Measurements from ENCODE around the gene SLC4A3. TPM values are rescaled to one million over a fixed set of nuclear protein-coding genes. Genes with fewer than 3 reads are reported as not detected.

SLC4A3 gene
- total RNA-seq, 1 experiment from 2014 or later: 23.0 TPM

DNA sequence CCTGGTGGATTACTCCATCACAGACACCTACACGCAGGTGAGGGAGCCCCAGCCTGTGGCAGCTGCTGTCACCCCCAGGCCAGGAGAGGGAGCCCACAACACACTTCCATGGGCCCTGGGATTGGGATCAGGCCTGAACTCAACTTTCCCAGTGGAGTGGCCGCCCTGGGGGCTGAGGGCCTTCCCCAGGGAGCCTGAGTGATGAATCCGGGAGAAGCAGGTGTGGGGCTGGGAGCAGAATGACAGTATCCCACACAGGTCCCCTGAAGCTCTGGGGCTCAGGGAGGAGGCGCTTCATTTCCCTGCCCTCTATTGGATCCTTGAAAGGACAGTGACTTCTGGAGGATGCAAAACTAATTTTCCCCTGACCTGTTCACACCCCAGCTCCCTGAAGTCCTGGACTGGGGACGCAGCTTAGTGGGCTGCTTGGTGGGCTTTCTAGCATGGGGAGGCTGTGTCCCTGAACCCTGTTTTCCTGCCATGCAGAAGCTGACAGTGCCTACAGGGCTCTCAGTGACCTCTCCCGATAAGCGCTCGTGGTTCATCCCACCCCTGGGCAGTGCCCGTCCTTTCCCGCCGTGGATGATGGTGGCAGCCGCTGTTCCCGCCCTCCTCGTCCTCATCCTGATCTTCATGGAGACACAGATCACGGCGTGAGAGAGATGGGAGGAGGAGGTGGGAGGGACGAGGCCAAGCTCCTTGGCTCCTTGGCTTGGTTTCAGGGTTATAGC lies 11.0 kb downstream of the SLC4A3 start:
- BruUV-seq (replicated peaks): no TSS peak
- no peak overlapping the region for H3K9ac ChIP-seq (ENCODE audit: low read length)
- H3K27ac ChIP-seq (ENCODE audit: low read depth, low read length): no peak overlapping the region
- CTCF ChIA-PET: no interaction called here
- H3K4me1 ChIP-seq (ENCODE audit: control insufficient read depth in 1 of 2, insufficient read depth in 2 of 2, low read length in 2 of 2): peaks cover 6 to 18% of the 10 kb centered on the region in 2 experiments
- ATAC-seq: peak; percentile 49
- RAD21 ChIA-PET (ENCODE audit: low non-redundant PET in 1 of 2, low total read pairs in 2 of 2, uncharacterized antibody in 2 of 2, unreplicated experiment in 2 of 2): no interaction called here
- H3K9me2 ChIP-seq (ENCODE audit: insufficient read depth): no peaks in the 10 kb centered on the region
- H2AFZ ChIP-seq (ENCODE audit: low read depth, low read length, poor library complexity, severe bottlenecking): no peak overlapping the region
- H3K9me3 ChIP-seq (ENCODE audit: control insufficient read depth in 1 of 2, insufficient read depth in 1 of 2, low read depth in 1 of 2, low read length in 2 of 2): no peaks in the 10 kb centered on the region
- no peaks in the 10 kb centered on the region for H4K20me1 ChIP-seq (ENCODE audit: insufficient read depth)
- TF ChIP-seq, protein P1, sequence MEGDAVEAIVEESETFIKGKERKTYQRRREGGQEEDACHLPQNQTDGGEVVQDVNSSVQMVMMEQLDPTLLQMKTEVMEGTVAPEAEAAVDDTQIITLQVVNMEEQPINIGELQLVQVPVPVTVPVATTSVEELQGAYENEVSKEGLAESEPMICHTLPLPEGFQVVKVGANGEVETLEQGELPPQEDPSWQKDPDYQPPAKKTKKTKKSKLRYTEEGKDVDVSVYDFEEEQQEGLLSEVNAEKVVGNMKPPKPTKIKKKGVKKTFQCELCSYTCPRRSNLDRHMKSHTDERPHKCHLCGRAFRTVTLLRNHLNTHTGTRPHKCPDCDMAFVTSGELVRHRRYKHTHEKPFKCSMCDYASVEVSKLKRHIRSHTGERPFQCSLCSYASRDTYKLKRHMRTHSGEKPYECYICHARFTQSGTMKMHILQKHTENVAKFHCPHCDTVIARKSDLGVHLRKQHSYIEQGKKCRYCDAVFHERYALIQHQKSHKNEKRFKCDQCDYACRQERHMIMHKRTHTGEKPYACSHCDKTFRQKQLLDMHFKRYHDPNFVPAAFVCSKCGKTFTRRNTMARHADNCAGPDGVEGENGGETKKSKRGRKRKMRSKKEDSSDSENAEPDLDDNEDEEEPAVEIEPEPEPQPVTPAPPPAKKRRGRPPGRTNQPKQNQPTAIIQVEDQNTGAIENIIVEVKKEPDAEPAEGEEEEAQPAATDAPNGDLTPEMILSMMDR (IDR thresholded peaks at IDR 0.05 in 2 of 3, conservative IDR thresholded peaks at IDR 0.05 in 1 of 3; ENCODE audit: borderline replicate concordance in 1 of 3, insufficient read depth in 1 of 3, low read depth in 2 of 3, low read length in 2 of 3): peak in 2 of 3 experiments; percentile 33 to 41; a peak in 4 of 6 replicates
- TF ChIP-seq FOSL1 (IDR thresholded peaks at IDR 0.05; ENCODE audit: low read depth): no peak
- TF ChIP-seq, protein P2, sequence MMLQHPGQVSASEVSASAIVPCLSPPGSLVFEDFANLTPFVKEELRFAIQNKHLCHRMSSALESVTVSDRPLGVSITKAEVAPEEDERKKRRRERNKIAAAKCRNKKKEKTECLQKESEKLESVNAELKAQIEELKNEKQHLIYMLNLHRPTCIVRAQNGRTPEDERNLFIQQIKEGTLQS (IDR thresholded peaks at IDR 0.05): no peak
- no peak for TF ChIP-seq SIN3A (IDR thresholded peaks at IDR 0.05; ENCODE audit: low read depth)
- no peak overlapping the region for H3K4me3 ChIP-seq (replicated peaks in 1 of 2; ENCODE audit: low read depth in 1 of 2, low read length in 2 of 2)
- H3K4me2 ChIP-seq (ENCODE audit: low read length): no peak overlapping the region
- intact Hi-C loops (cut with micrococcal nuclease): no loop called here
- POLR2A ChIA-PET: no interaction called here
- H3K79me2 ChIP-seq (ENCODE audit: insufficient read depth, low read length): no peaks in the 10 kb centered on the region
- H3K36me3 ChIP-seq (ENCODE audit: control insufficient read depth in 1 of 2, insufficient read depth in 2 of 2, low read length in 2 of 2): peaks cover 2 to 20% of the 10 kb centered on the region in 2 experiments; a peak in 2 of 4 replicates
- DNase-seq (ENCODE audit: low read depth, low spot score): no peak
- no peaks in the 10 kb centered on the region for H3K27me3 ChIP-seq (ENCODE audit: insufficient read depth, low read length)

Data from HCT116 (cell line).